Tibial nerve (tissue), 4 donors: Measurements from ENCODE around the gene CACNA1H. TPM values are rescaled to one million over a fixed set of nuclear protein-coding genes. Genes with fewer than 3 reads are reported as not detected.

Experiments used
- DNase-seq, 2 donors: peaks; one replicate each; pipeline ENCODE4 v3.0.0-alpha.2; 2019; ENCODE audit warnings: low spot score in 2 of 2
- H3K27ac ChIP-seq, 4 donors: fragments of 200-600 bp; sonication (generic) in 3 of 4; one replicate each; pipeline ENCODE4 v1.5.1; 2017 to 2019; ENCODE audit warnings: mild to moderate bottlenecking in 1 of 4
- H3K27me3 ChIP-seq, 2 donors: fragments of 200-600 bp; sonication (generic) in 1 of 2; one replicate each; pipeline versions ENCODE4 v1.5.1 to v1.6.0; 2017 to 2019
- H3K36me3 ChIP-seq, 3 donors: fragments of 200-600 bp; sonication (generic); one replicate each; pipeline ENCODE4 v1.5.1; 2018 to 2019
- H3K4me1 ChIP-seq, 4 donors: fragments of 200-600 bp; sonication (generic) in 3 of 4; one replicate each; pipeline ENCODE4 v1.5.1; 2017 to 2019
- H3K4me3 ChIP-seq, 4 donors: fragments of 200-600 bp; sonication (generic) in 3 of 4; one replicate each; pipeline ENCODE4 v1.5.1; 2017 to 2019; ENCODE audit warnings: mild to moderate bottlenecking in 1 of 4, moderate library complexity in 1 of 4
- H3K9me3 ChIP-seq, 4 donors: fragments of 200-600 bp; sonication (generic) in 3 of 4; one replicate each; pipeline ENCODE4 v1.5.1; 2017 to 2019
- POLR2A ChIP-seq, 2 donors: fragments of 450-650 bp; IDR thresholded peaks; one replicate each; pipeline ENCODE4 v1.6.1; 2017; ENCODE audit warnings: antibody characterized with exemption in 2 of 2, mild to moderate bottlenecking in 2 of 2, moderate library complexity in 2 of 2
- WGBS, 2 donors: methylation state at CpG; one replicate each; pipeline ENCODE4 v1.1.5; 2018; 5-methylcytosine and 5-hydroxymethylcytosine counted together
- total RNA-seq, 4 donors: library from RNA; depleted of rRNA; stranded (reverse); fragments of >200 nt; gene quantifications; one replicate each; pipeline ENCODE4 v1.1.0, GENCODE V29; 2016

CACNA1H gene
- total RNA-seq, 4 donors from 2014 or later, result 3.8 to 12.0 (median 9.0) TPM

- no peak for DNase-seq
- Histone ChIP-seq H3K9me3 (peaks cover 0 to 6% (median 0%) of the 10 kb centered on the region in 4 donors), H3K36me3 (no peaks in the 10 kb centered on the region), H3K4me3 (no peak overlapping the region), H3K27ac (no peak overlapping the region), H3K27me3 (peaks cover 0 to 55% of the 10 kb centered on the region in 2 donors), H3K4me1 (peaks cover 0 to 9% (median 0%) of the 10 kb centered on the region in 4 donors)
- 75 to 83% methylated on average over 12 of the region's 12 CpGs for WGBS, 2 donors
- no peak for TF ChIP-seq POLR2A (IDR thresholded peaks at IDR 0.05)
Measured at GRCh38 chr16:1271380-1271723, 118.4 kb downstream of the CACNA1H start.

Other genes with a start within 250 kb of the CACNA1H start
- 10 to 100 TPM; 24.5 to 58.5 (median 31.8) TPM for gene LMF1, start 182.1 kb upstream of the CACNA1H start, total RNA-seq
- gene SOX8, start 171.3 kb upstream of the CACNA1H start, total RNA-seq, result 10 to 100 TPM; 51.3 to 74.5 (median 66.3) TPM
- gene SSTR5, start 80.4 kb upstream of the CACNA1H start, total RNA-seq, result not detected
- not detected for gene C1QTNF8, start 56.9 kb upstream of the CACNA1H start, total RNA-seq
- gene TPSG1, start 72.2 kb downstream of the CACNA1H start, total RNA-seq, result 1 to 10 TPM in 1 of 4 donors, not detected in 3; 2.5 TPM
- gene TPSB2, start 77.1 kb downstream of the CACNA1H start, total RNA-seq, result 10 to 100 TPM; 14.7 to 59.0 (median 29.1) TPM
- gene TPSAB1, start 87.6 kb downstream of the CACNA1H start, total RNA-seq, result 10 to 100 TPM; 13.8 to 67.7 (median 28.5) TPM
- 10 to 100 TPM in 1 of 4 donors, 1 to 10 TPM in 2, not detected in 1; 2.7 to 14.0 (median 6.3) TPM for gene TPSD1, start 103.0 kb downstream of the CACNA1H start, total RNA-seq
- gene UBE2I, start 156.5 kb downstream of the CACNA1H start, total RNA-seq, result 100 to 1,000 TPM in 3 of 4 donors, 10 to 100 TPM in 1; 87.3 to 161 (median 111) TPM
- 1 to 10 TPM in 3 of 4 donors, under 1 TPM in 1; 0.66 to 2.7 (median 2.3) TPM for gene BAIAP3, start 180.5 kb downstream of the CACNA1H start, total RNA-seq
- 100 to 1,000 TPM in 3 of 4 donors, 10 to 100 TPM in 1; 72.2 to 122 (median 108) TPM for gene TSR3, start 198.8 kb downstream of the CACNA1H start, total RNA-seq
- 100 to 1,000 TPM in 1 of 4 donors, 10 to 100 TPM in 3; 51.1 to 117 (median 71.6) TPM for gene GNPTG, start 198.8 kb downstream of the CACNA1H start, total RNA-seq